BLaER1 (cell line): ENCODE data around the gene STK24.
"Not testable (repeated sequence)": the region's sequence is repeated elsewhere in the genome, so short reads cannot be mapped to it uniquely, and the experiment has no call there.

Experiments
- H3K27ac ChIP-seq: shearing (Covaris generic); formaldehyde crosslinking; 2 replicates; pipeline ENCODE4 v1.8.1; 2022
- H3K27me3 ChIP-seq: shearing (Covaris generic); formaldehyde crosslinking; 2 replicates; pipeline ENCODE4 v1.8.1; 2022
- H3K36me3 ChIP-seq: shearing (Covaris generic); formaldehyde crosslinking; 2 replicates; pipeline ENCODE4 v1.8.1; 2022
- H3K4me1 ChIP-seq: shearing (Covaris generic); formaldehyde crosslinking; 2 replicates; pipeline ENCODE4 v1.8.1; 2022
- H3K4me2 ChIP-seq: shearing (Covaris generic); formaldehyde crosslinking; 2 replicates; pipeline ENCODE4 v1.8.1; 2022
- H3K4me3 ChIP-seq: shearing (Covaris generic); formaldehyde crosslinking; 2 replicates; pipeline ENCODE4 v1.8.1; 2022
- H3K9ac ChIP-seq: shearing (Covaris generic); formaldehyde crosslinking; 2 replicates; pipeline ENCODE4 v1.8.1; 2022
- H3K9me3 ChIP-seq: shearing (Covaris generic); formaldehyde crosslinking; 2 replicates; pipeline ENCODE4 v1.8.1; 2022
- H4K20me1 ChIP-seq: shearing (Covaris generic); formaldehyde crosslinking; 2 replicates; pipeline ENCODE4 v1.8.1; 2022
- Cebpa-rat ChIP-seq: shearing (Covaris generic); IDR thresholded peaks from 2 replicates; pipeline ENCODE4 v1.8.1; 2022

STK24 gene

DNA sequence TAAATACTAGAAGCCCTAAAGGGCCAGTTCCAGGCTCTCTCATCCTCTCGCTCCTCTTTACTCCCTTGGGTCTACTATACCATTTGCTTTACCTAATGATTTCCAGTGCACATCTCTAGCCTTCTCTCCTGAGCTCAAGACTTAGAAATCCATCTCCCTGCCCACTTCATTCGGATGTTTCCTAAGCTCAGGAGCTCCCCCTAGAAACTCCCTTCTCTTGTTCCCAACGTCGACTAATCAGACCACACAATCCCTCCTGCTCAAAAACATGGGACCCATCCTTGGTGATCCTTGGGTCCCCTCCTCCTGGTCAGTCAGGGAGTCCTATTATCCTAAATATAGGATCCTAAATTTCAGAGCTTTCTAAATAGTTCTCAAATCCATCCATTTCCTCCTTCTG lies 21.1 kb upstream of the STK24 start:
- TF ChIP-seq Cebpa-rat = no peak
- Histone ChIP-seq H3K36me3 (no peaks in the 10 kb centered on the region), H3K27ac (no peak overlapping the region), H3K4me3 (no peak overlapping the region), H3K9me3 (no peaks in the 10 kb centered on the region), H4K20me1 (no peaks in the 10 kb centered on the region), H3K4me2 (no peak overlapping the region), H3K27me3 (no peaks in the 10 kb centered on the region), H3K4me1 (no peaks in the 10 kb centered on the region), H3K9ac (no peak overlapping the region)

GRCh38 chr13:98595134-98595533 lies 18.2 kb upstream of the STK24 start:
- H3K4me2 ChIP-seq = no peak overlapping the region
- H3K9me3 ChIP-seq = peaks cover 5% of the 10 kb centered on the region

DNA sequence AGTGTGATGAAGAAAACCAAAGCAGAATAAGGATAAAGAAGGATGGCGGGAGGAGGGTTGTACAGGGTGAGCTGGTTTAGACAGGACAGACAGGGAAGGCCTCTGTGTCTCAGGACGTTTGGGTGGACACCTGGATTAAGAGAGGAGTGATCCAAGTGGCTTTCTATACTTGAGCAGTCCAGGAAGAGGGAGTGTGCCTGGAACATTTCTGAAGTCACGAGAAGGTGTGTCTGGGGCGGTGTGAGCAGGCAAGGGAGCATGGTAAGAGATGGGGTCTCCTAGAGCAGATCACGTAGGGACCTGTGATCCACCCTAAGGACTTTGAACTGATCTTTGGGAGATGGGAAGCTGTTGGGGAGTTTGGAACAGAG lies 15.4 kb upstream of the STK24 start:
- TF ChIP-seq Cebpa-rat = no peak
- Histone ChIP-seq H3K9ac (no peak overlapping the region), H3K36me3 (no peaks in the 10 kb centered on the region), H3K9me3 (peaks cover 8% of the 10 kb centered on the region), H3K4me1 (no peaks in the 10 kb centered on the region), H3K27me3 (no peaks in the 10 kb centered on the region), H4K20me1 (no peaks in the 10 kb centered on the region), H3K4me2 (no peak overlapping the region), H3K4me3 (no peak overlapping the region), H3K27ac (no peak overlapping the region)

More at GRCh38 chr13:98595134-98595533, 18.2 kb upstream of the STK24 start:
- Histone ChIP-seq H3K36me3 (no peaks in the 10 kb centered on the region), H3K4me1 (no peaks in the 10 kb centered on the region), H3K9ac (no peak overlapping the region), H3K27me3 (no peaks in the 10 kb centered on the region), H3K27ac (no peak overlapping the region), H4K20me1 (no peaks in the 10 kb centered on the region), H3K4me3 (no peak overlapping the region)
- TF ChIP-seq Cebpa-rat = no peak

GRCh38 chr13:98591721-98592361 lies 14.9 kb upstream of the STK24 start:
- no peak overlapping the region for H3K4me2 ChIP-seq
- H4K20me1 ChIP-seq = no peaks in the 10 kb centered on the region
- no peaks in the 10 kb centered on the region for H3K4me1 ChIP-seq

DNA sequence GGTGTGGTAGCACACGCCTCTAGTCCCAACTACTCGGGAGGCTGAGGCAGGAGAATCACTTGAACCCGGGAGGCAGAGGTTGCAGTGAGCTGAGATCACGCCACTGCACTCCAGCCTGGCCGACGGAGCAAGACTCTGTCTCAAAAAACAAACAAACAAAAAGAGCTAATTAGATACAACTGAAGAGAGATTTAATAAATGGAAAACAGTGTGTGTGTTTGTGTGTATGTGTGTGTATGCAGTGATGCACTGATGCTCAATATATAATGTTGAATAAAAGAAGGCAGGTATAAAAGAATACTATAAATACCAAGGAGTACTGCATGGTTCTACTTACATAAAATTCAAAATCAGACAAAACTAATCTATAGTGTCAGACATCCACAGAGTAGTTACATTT lies 13.6 kb upstream of the STK24 start:
- not testable (repeated sequence) for H3K4me2 ChIP-seq, H3K4me1 ChIP-seq, H3K36me3 ChIP-seq, H3K9me3 ChIP-seq, H3K9ac ChIP-seq, H3K27ac ChIP-seq, H3K27me3 ChIP-seq, H3K4me3 ChIP-seq, H4K20me1 ChIP-seq

More at GRCh38 chr13:98591721-98592361, 14.9 kb upstream of the STK24 start:
- no peak for TF ChIP-seq Cebpa-rat
- no peak overlapping the region for H3K27ac ChIP-seq
- H3K4me3 ChIP-seq = no peak overlapping the region
- H3K9ac ChIP-seq = no peak overlapping the region
- H3K9me3 ChIP-seq = peaks cover 8% of the 10 kb centered on the region
- no peaks in the 10 kb centered on the region for H3K36me3 ChIP-seq
- no peaks in the 10 kb centered on the region for H3K27me3 ChIP-seq

DNA sequence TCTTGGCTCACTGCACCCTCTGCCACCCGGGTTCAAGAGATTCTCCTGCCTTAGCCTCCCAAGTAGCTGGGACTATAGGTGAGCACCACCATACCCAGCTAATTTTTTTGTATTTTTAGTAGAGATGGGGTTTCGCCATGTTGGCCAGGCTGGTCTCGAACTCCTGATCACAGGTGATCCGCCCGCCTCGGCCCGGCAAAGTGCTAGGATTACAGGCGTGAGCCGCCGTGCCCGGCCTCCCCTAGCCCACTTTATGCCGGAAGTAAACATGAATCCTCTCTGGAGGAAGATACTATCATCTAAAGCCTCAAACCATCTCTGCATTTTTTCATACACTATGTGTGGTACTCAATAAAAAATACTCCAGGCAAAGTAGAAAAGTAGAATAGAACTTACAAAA lies 12.6 kb upstream of the STK24 start:
- H3K4me3 ChIP-seq, H3K27ac ChIP-seq, H3K4me1 ChIP-seq, H3K36me3 ChIP-seq, H3K9ac ChIP-seq, H3K4me2 ChIP-seq, H3K9me3 ChIP-seq, H4K20me1 ChIP-seq, H3K27me3 ChIP-seq: not testable (repeated sequence)

GRCh38 chr13:98586400-98587345 lies 9.8 kb upstream of the STK24 start:
- Histone ChIP-seq H3K27me3 (no peaks in the 10 kb centered on the region), H3K36me3 (no peaks in the 10 kb centered on the region), H3K4me2 (no peak overlapping the region), H3K27ac (no peak overlapping the region), H3K4me1 (no peaks in the 10 kb centered on the region), H3K9ac (no peak overlapping the region), H3K4me3 (no peak overlapping the region), H3K9me3 (peaks cover 8% of the 10 kb centered on the region), H4K20me1 (no peaks in the 10 kb centered on the region)
- TF ChIP-seq Cebpa-rat = no peak

GRCh38 chr13:98585946-98586345 lies 9.0 kb upstream of the STK24 start:
- no peak overlapping the region for H3K27ac ChIP-seq
- H3K4me3 ChIP-seq = no peak overlapping the region
- peaks cover 8% of the 10 kb centered on the region for H3K9me3 ChIP-seq
- H3K4me2 ChIP-seq = no peak overlapping the region
- no peak overlapping the region for H3K9ac ChIP-seq
- no peak for TF ChIP-seq Cebpa-rat
- no peaks in the 10 kb centered on the region for H3K36me3 ChIP-seq
- no peaks in the 10 kb centered on the region for H3K27me3 ChIP-seq
- no peaks in the 10 kb centered on the region for H3K4me1 ChIP-seq
- H4K20me1 ChIP-seq = no peaks in the 10 kb centered on the region

DNA sequence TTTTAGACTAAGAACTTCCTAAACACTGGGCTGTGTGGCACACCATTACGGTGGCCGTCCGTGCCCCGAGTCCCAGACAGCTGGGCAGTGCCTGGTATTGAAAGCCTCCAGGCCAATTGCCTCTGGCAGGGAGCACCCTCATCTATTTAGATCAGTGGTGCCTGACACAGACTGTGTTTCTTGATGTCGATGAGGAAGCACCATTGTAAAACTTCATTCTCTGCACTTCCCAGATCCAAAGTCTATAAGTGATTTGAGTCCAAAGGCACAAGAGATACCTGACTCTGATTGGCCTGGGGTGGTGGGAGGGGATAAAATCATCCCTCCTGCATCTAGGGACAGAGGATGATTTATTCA lies 8.5 kb upstream of the STK24 start:
- Histone ChIP-seq H4K20me1 (no peaks in the 10 kb centered on the region), H3K4me1 (no peaks in the 10 kb centered on the region), H3K4me2 (no peak overlapping the region), H3K36me3 (no peaks in the 10 kb centered on the region), H3K4me3 (no peak overlapping the region), H3K9ac (no peak overlapping the region), H3K27me3 (no peaks in the 10 kb centered on the region), H3K9me3 (peaks cover 5% of the 10 kb centered on the region), H3K27ac (no peak overlapping the region)
- no peak for TF ChIP-seq Cebpa-rat

- H3K27ac ChIP-seq = no peak overlapping the region
- no peak overlapping the region for H3K9ac ChIP-seq
- H3K4me2 ChIP-seq = no peak overlapping the region
- H3K9me3 ChIP-seq = no peaks in the 10 kb centered on the region
- H3K27me3 ChIP-seq = no peaks in the 10 kb centered on the region
- no peaks in the 10 kb centered on the region for H3K4me1 ChIP-seq
- no peaks in the 10 kb centered on the region for H3K36me3 ChIP-seq
- H3K4me3 ChIP-seq = no peak overlapping the region
- no peaks in the 10 kb centered on the region for H4K20me1 ChIP-seq
- no peak for TF ChIP-seq Cebpa-rat
Observed at GRCh38 chr13:98584668-98585397, 7.9 kb upstream of the STK24 start.
